Spleen (tissue), 7 donors: Measurements from ENCODE around the gene EPHA4.

Experiments used
- CTCF ChIP-seq, 11 experiments: fragments of 200-600 bp in 7 of 11; fragments of 450-650 bp in 4 of 11; sonication (generic) in 4 of 11; IDR thresholded peaks in 8 of 11; conservative IDR thresholded peaks in 3 of 11; 1 replicate in 7 of 11; 2 replicates in 4 of 11; pipeline versions ENCODE4 v1.4.0 to v1.8.0; 2016 to 2021; ENCODE audit warnings: antibody characterized with exemption in 11 of 11, inconsistent platforms in 4 of 11, mild to moderate bottlenecking in 1 of 11
- POLR2A ChIP-seq, 3 donors: fragments of 450-650 bp; IDR thresholded peaks; one replicate each; pipeline ENCODE4 v1.5.1; 2017; ENCODE audit warnings: antibody characterized with exemption in 3 of 3, mild to moderate bottlenecking in 1 of 3
- POLR2AphosphoS5 ChIP-seq, 3 donors: sonication (generic); formaldehyde crosslinking; IDR thresholded peaks; one replicate each; pipeline ENCODE4 v1.5.1; 2017; ENCODE audit warnings: antibody characterized with exemption in 3 of 3
- donor health status: DM: no; HTN: no; CAD: no; lungs with moderate emphysema.
- donor health status: DM: no; HTN: no; CAD: no.
- donor health status: DM: no; HTN: no; CAD: no.

DNA sequence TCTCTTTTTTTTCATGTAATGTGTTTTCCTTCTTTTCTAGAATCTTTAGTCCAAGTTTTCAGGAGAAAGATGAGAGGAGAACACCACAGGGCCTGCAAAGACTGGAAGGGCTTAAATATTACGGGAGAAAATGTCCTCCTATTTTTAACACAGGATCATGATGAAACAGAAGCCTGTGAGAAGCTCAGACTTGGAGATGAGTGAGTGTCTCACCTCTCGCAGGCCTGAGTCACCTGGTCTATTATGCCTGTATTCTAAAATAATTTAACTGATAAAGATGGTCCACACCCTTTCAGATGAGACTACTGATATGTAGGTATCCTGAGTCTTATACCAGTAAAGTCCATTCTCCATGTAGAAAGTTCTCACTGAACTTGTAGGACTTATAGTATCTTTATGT, 143.2 kb downstream of the EPHA4 start:
- TF ChIP-seq CTCF (IDR thresholded peaks at IDR 0.05 in 8 of 11, conservative IDR thresholded peaks at IDR 0.05 in 3 of 11), result no peak
- no peak for TF ChIP-seq POLR2A (IDR thresholded peaks at IDR 0.05)
- no peak for TF ChIP-seq POLR2AphosphoS5 (IDR thresholded peaks at IDR 0.05)
